ENCODE data around the gene SAP30BP. TPM values are rescaled to one million over a fixed set of nuclear protein-coding genes. Genes with fewer than 3 reads are reported as not detected.
A peak's percentile ranks its signal among the peaks of the same experiment; 100 is the strongest.

The SAP30BP gene
- total and polyA plus RNA-seq, 2 donors (not counting 1 experiment from before 2014, with no cell fraction given), result 143 to 148 TPM

DNA sequence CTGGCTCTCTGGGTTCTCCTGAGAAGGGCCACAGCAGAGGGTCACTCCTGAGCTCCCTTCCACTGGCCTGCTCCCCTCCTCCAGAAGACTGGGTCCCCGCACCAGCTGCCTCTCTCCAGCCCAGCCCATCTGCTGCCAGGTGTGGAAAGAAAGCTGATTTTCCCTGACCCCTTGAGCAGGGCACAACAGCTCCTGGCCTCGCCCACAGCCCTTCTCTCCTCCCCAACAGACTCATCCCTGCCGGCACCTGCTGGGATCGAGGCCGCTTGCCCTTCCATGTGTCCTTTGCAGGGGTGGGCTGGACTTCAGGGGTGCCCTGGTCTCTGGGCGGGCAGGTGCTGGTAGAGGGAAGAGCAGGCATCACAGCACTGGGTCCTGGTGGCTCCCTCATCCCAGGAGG, 38.7 kb upstream of the SAP30BP start:
- WGBS (ENCODE audit: insufficient coverage), result 98% methylated on average over 5 of the region's 6 CpGs
- peaks cover 0 to 28% of the 10 kb centered on the region in 2 experiments for H3K36me3 ChIP-seq (replicated peaks in 1 of 2; ENCODE audit: control extremely low read depth in 1 of 2, control insufficient read depth in 1 of 2, extremely low read depth in 1 of 2, insufficient read depth in 2 of 2, low read length in 1 of 2)
- Mint-ChIP-seq H3K27me3 (no peaks in the 10 kb centered on the region), H3K27ac (no peak overlapping the region), H3K4me3 (no peak overlapping the region), H3K4me1 (peaks cover 9% of the 10 kb centered on the region), H3K9me3 (ENCODE audit: insufficient read depth) (no peaks in the 10 kb centered on the region)
- peaks cover 6% of the 10 kb centered on the region for H4K20me1 ChIP-seq (ENCODE audit: control insufficient read depth, insufficient read depth, low read length, poor library complexity, severe bottlenecking)
- no peak overlapping the region for H3K9ac ChIP-seq (ENCODE audit: low read length)
- H3K27ac ChIP-seq (ENCODE audit: low read length in 2 of 2), result no peak overlapping the region
- H3K4me2 ChIP-seq (replicated peaks; ENCODE audit: low read depth, low read length, poor library complexity, severe bottlenecking), result no peak overlapping the region
- intact Hi-C loops (cut with micrococcal nuclease), result no loop called here
- TF ChIP-seq EZH2 (IDR thresholded peaks at IDR 0.05; ENCODE audit: borderline replicate concordance, insufficient read depth, low read depth, low read length, poor library complexity, severe bottlenecking), result no peak
- TF ChIP-seq, protein P1, sequence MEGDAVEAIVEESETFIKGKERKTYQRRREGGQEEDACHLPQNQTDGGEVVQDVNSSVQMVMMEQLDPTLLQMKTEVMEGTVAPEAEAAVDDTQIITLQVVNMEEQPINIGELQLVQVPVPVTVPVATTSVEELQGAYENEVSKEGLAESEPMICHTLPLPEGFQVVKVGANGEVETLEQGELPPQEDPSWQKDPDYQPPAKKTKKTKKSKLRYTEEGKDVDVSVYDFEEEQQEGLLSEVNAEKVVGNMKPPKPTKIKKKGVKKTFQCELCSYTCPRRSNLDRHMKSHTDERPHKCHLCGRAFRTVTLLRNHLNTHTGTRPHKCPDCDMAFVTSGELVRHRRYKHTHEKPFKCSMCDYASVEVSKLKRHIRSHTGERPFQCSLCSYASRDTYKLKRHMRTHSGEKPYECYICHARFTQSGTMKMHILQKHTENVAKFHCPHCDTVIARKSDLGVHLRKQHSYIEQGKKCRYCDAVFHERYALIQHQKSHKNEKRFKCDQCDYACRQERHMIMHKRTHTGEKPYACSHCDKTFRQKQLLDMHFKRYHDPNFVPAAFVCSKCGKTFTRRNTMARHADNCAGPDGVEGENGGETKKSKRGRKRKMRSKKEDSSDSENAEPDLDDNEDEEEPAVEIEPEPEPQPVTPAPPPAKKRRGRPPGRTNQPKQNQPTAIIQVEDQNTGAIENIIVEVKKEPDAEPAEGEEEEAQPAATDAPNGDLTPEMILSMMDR (IDR thresholded peaks at IDR 0.05), result no peak
- no peak overlapping the region for H3K4me3 ChIP-seq (ENCODE audit: control extremely low read depth in 1 of 5, extremely low read depth in 1 of 5, insufficient read depth in 1 of 5, low read depth in 2 of 5, low read length in 4 of 5)
- no peaks in the 10 kb centered on the region for H3K79me2 ChIP-seq (ENCODE audit: control insufficient read depth, insufficient read depth, low read length)
- H3K4me1 ChIP-seq (ENCODE audit: control insufficient read depth in 2 of 2, insufficient read depth in 2 of 2, low read length in 2 of 2), result peaks cover 6 to 9% of the 10 kb centered on the region in 2 donors
- DNase-seq, result peak; percentile 16
- H2AFZ ChIP-seq (ENCODE audit: insufficient read depth, low read depth, low read length, poor library complexity, severe bottlenecking), result no peak overlapping the region
- no peaks in the 10 kb centered on the region for H3K9me3 ChIP-seq (ENCODE audit: control extremely low read depth in 1 of 3, control insufficient read depth in 2 of 3, insufficient read depth in 1 of 3, low read length in 2 of 3)
- no peaks in the 10 kb centered on the region for H3K27me3 ChIP-seq (replicated peaks in 1 of 4; ENCODE audit: control extremely low read depth in 1 of 4, control insufficient read depth in 3 of 4, insufficient read depth in 4 of 4, low read length in 3 of 4)
- POLR2A ChIA-PET, result no interaction called here
- ATAC-seq (ENCODE audit: low read depth), result no peak
- CTCF ChIA-PET, result interaction anchor here (0.6 to 19.7 kb wide), 4 partner anchors 9 to 124 kb away, joined by 3 to 389 read pairs (median 8); no protein-coding TSS in a partner anchor

DNA sequence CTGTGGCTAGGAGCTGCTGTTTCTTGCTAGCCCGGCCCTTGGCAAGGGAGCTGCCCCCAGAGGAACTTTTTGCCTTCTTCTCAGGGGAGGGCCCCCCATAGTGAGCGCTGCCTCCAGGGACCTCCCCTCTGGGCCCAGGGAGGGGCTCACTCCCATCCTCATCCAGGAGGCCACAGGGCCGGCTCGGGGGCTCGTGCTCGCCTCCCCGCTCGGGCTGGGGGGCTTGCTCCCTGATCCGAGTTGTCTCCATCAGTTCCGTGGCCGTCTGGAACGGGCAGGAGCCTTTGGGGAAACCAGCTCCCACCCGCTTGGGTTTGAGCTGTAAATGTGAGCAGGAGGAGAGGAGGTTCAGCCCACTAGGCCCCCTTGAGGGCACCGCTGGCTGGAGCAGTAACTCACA, 38.0 kb upstream of the SAP30BP start:
- intact Hi-C loops (cut with micrococcal nuclease), result no loop called here
- Histone ChIP-seq H3K36me3 (replicated peaks in 1 of 2; ENCODE audit: control extremely low read depth in 1 of 2, control insufficient read depth in 1 of 2, extremely low read depth in 1 of 2, insufficient read depth in 2 of 2, low read length in 1 of 2) (peaks cover 0 to 28% of the 10 kb centered on the region in 2 experiments), H3K4me2 (replicated peaks; ENCODE audit: low read depth, low read length, poor library complexity, severe bottlenecking) (no peak overlapping the region), H3K27me3 (replicated peaks in 1 of 4; ENCODE audit: control extremely low read depth in 1 of 4, control insufficient read depth in 3 of 4, insufficient read depth in 4 of 4, low read length in 3 of 4) (no peaks in the 10 kb centered on the region), H3K9ac (ENCODE audit: low read length) (no peak overlapping the region), H3K4me1 (ENCODE audit: control insufficient read depth in 2 of 2, insufficient read depth in 2 of 2, low read length in 2 of 2) (peaks cover 9 to 17% of the 10 kb centered on the region in 2 donors), H3K9me3 (ENCODE audit: control extremely low read depth in 1 of 3, control insufficient read depth in 2 of 3, insufficient read depth in 1 of 3, low read length in 2 of 3) (no peaks in the 10 kb centered on the region), H2AFZ (ENCODE audit: insufficient read depth, low read depth, low read length, poor library complexity, severe bottlenecking) (no peak overlapping the region), H3K79me2 (ENCODE audit: control insufficient read depth, insufficient read depth, low read length) (no peaks in the 10 kb centered on the region), H3K27ac (ENCODE audit: low read length in 2 of 2) (no peak overlapping the region), H4K20me1 (ENCODE audit: control insufficient read depth, insufficient read depth, low read length, poor library complexity, severe bottlenecking) (peaks cover 9% of the 10 kb centered on the region), H3K4me3 (ENCODE audit: control extremely low read depth in 1 of 5, extremely low read depth in 1 of 5, insufficient read depth in 1 of 5, low read depth in 2 of 5, low read length in 4 of 5) (no peak overlapping the region)
- Mint-ChIP-seq H3K27ac (no peak overlapping the region), H3K4me1 (peaks cover 15% of the 10 kb centered on the region), H3K9me3 (ENCODE audit: insufficient read depth) (no peaks in the 10 kb centered on the region), H3K27me3 (no peaks in the 10 kb centered on the region), H3K4me3 (no peak overlapping the region)
- ATAC-seq (ENCODE audit: low read depth) (no peak), DNase-seq (no peak)
- ChIA-PET POLR2A (no interaction called here), CTCF (interaction anchor here (0.6 to 19.7 kb wide), 7 partner anchors 9 to 124 kb away, joined by 3 to 389 read pairs (median 4); a partner anchor contains a TSS)
- 86% methylated on average over 12 of the region's 14 CpGs for WGBS (ENCODE audit: insufficient coverage)
- TF ChIP-seq, protein P1 (IDR thresholded peaks at IDR 0.05), result no peak
- TF ChIP-seq EZH2 (IDR thresholded peaks at IDR 0.05; ENCODE audit: borderline replicate concordance, insufficient read depth, low read depth, low read length, poor library complexity, severe bottlenecking), result no peak
